ENCODE results near the gene RASGRF1. TPM values are rescaled to one million over a fixed set of nuclear protein-coding genes. Genes with fewer than 3 reads are reported as not detected.

The RASGRF1 gene
- total and polyA plus RNA-seq, 2 donors (not counting 1 experiment from before 2014, with no cell fraction given), result 0.09 TPM; not detected in 1

DNA sequence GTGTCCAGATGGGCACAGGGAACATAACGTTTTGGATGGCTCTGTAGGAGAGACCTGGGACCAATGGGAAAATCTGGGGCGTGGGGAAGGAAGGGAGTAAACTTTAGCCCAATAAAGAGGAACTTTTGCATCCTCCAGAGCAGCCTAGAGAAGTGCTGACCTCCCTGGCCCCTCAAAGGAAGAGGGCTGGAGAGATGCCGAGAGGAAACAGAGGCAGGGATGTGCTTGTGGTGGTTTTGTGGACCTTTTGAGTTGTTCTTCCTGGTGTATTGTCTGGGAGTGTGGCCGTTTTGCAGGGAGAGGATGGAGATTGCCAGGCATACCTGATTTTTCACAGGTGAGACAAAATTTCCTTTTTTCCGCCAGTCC lies 155.9 kb downstream of the RASGRF1 start:
- no peak for DNase-seq (ENCODE audit: low read depth in 2 of 2)
- no peak overlapping the region for H3K4me2 ChIP-seq (ENCODE audit: extremely low read depth, insufficient read depth, low read length)
- H4K20me1 ChIP-seq (ENCODE audit: control insufficient read depth, extremely low read depth, insufficient read depth, low read length), result no peaks in the 10 kb centered on the region
- H3K79me2 ChIP-seq (ENCODE audit: control insufficient read depth, insufficient read depth, low read length), result no peaks in the 10 kb centered on the region
- no peaks in the 10 kb centered on the region for H3K36me3 ChIP-seq (ENCODE audit: control insufficient read depth, insufficient read depth, low read length)
- no peak overlapping the region for H3K9ac ChIP-seq (ENCODE audit: insufficient read depth, low read length)
- TF ChIP-seq, protein P1, sequence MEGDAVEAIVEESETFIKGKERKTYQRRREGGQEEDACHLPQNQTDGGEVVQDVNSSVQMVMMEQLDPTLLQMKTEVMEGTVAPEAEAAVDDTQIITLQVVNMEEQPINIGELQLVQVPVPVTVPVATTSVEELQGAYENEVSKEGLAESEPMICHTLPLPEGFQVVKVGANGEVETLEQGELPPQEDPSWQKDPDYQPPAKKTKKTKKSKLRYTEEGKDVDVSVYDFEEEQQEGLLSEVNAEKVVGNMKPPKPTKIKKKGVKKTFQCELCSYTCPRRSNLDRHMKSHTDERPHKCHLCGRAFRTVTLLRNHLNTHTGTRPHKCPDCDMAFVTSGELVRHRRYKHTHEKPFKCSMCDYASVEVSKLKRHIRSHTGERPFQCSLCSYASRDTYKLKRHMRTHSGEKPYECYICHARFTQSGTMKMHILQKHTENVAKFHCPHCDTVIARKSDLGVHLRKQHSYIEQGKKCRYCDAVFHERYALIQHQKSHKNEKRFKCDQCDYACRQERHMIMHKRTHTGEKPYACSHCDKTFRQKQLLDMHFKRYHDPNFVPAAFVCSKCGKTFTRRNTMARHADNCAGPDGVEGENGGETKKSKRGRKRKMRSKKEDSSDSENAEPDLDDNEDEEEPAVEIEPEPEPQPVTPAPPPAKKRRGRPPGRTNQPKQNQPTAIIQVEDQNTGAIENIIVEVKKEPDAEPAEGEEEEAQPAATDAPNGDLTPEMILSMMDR (conservative IDR thresholded peaks at IDR 0.05 in 1 of 2, IDR thresholded peaks at IDR 0.05 in 1 of 2; ENCODE audit: low read depth in 1 of 2, low read length in 2 of 2), result no peak
- TF ChIP-seq EZH2 (IDR thresholded peaks at IDR 0.05; ENCODE audit: low read length, missing control alignments), result no peak
- peaks cover 12% of the 10 kb centered on the region for H3K4me1 ChIP-seq (ENCODE audit: control insufficient read depth, extremely low read depth, insufficient read depth, low read length)
- no peaks in the 10 kb centered on the region for H3K27me3 ChIP-seq (ENCODE audit: control insufficient read depth, insufficient read depth, low read length)
- H3K27ac ChIP-seq (ENCODE audit: insufficient read depth, low read length), result no peak overlapping the region
- no peaks in the 10 kb centered on the region for H3K9me3 ChIP-seq (ENCODE audit: control insufficient read depth, insufficient read depth, low read depth, low read length)
- no peak overlapping the region for H2AFZ ChIP-seq (ENCODE audit: low read length)
- H3K4me3 ChIP-seq (replicated peaks in 1 of 4; ENCODE audit: control extremely low read depth in 1 of 4, insufficient read depth in 1 of 4, low read depth in 3 of 4, low read length in 4 of 4), result no peak overlapping the region

DNA sequence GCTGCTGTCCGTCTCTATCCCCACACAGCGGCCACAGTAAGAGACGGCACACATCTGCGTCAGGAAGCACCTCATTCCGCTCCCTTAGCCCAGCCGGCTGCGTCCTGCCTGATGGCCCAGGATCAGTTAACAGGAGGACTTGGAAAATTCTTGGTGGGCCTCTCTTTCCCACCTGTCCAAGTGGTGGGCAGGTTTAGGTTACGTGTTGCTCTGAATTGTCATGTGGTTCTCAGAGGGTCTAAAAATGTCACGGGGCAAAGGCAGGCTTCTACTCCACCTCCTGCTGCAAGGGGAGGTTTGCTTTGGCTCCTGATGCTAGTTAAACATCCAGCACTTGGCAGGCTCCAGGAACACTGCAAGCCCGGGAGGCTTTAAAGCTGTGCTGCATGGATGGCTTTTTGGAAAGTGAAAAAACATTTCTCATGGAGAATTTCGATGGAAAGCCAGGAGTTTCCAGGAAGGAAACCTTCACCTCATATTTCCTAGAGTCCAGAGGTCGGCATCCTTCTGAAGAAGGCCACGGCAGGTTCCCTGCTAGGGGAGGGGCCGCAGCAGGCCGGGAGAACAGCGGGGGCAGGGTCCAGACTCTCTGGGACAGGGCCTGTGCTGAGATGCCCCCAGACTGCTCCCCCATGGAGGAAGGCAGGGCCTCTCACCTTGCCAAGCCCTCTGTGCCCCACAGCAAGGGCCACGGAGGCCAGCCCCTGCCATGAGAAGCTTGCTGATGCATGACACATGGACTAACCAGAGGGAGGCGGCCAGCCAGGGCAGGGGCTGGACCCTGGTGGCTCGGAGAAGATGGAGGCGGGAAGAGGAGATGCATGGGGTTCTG lies 156.5 kb downstream of the RASGRF1 start:
- no peak overlapping the region for H3K27ac ChIP-seq (ENCODE audit: insufficient read depth, low read length)
- no peaks in the 10 kb centered on the region for H3K36me3 ChIP-seq (ENCODE audit: control insufficient read depth, insufficient read depth, low read length)
- H3K4me3 ChIP-seq (replicated peaks in 1 of 4; ENCODE audit: control extremely low read depth in 1 of 4, insufficient read depth in 1 of 4, low read depth in 3 of 4, low read length in 4 of 4), result no peak overlapping the region
- H3K4me2 ChIP-seq (ENCODE audit: extremely low read depth, insufficient read depth, low read length), result no peak overlapping the region
- H2AFZ ChIP-seq (ENCODE audit: low read length), result no peak overlapping the region
- TF ChIP-seq EZH2 (IDR thresholded peaks at IDR 0.05; ENCODE audit: low read length, missing control alignments), result no peak
- TF ChIP-seq, protein P1 (conservative IDR thresholded peaks at IDR 0.05 in 1 of 2, IDR thresholded peaks at IDR 0.05 in 1 of 2; ENCODE audit: low read depth in 1 of 2, low read length in 2 of 2), result peak in 1 of 2 donors; percentile 13
- peaks cover 12% of the 10 kb centered on the region for H3K4me1 ChIP-seq (ENCODE audit: control insufficient read depth, extremely low read depth, insufficient read depth, low read length)
- no peaks in the 10 kb centered on the region for H3K9me3 ChIP-seq (ENCODE audit: control insufficient read depth, insufficient read depth, low read depth, low read length)
- H4K20me1 ChIP-seq (ENCODE audit: control insufficient read depth, extremely low read depth, insufficient read depth, low read length), result no peaks in the 10 kb centered on the region
- peak; percentile 35 for DNase-seq (ENCODE audit: low read depth in 2 of 2)
- H3K27me3 ChIP-seq (ENCODE audit: control insufficient read depth, insufficient read depth, low read length), result no peaks in the 10 kb centered on the region
- no peaks in the 10 kb centered on the region for H3K79me2 ChIP-seq (ENCODE audit: control insufficient read depth, insufficient read depth, low read length)
- H3K9ac ChIP-seq (ENCODE audit: insufficient read depth, low read length), result no peak overlapping the region

DNA sequence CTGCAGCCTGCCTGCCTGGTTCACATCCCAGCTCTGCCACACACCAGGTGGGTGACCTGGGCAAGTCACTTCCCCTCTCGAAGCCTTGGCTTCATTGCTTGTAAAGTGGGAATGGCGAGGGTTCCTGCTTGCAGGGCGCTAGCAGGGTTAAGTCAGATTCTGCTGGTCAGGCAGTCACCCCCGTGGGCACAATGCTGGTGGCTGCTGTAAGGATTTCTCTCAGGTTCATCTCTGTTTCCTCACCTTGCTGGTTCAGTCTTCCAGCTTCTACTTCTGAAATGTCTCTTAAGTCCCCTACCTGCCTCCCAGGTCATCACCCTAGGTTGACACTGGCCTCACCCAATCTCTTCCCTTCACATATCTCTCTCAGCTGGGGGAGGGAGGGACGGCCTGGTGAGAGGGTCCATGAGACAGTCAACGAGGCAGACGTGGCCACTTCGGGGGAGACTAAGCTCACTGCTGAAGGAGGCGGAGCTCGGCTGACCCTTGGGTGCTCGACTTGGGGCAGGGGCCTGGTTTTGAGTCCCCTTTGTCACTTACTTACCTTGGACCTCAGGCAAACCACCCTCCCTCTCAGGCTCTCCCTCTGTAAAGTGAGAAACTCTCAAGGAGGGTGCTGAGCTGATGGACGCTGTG lies 157.3 kb downstream of the RASGRF1 start:
- Histone ChIP-seq H3K36me3 (ENCODE audit: control insufficient read depth, insufficient read depth, low read length) (no peaks in the 10 kb centered on the region), H3K9me3 (ENCODE audit: control insufficient read depth, insufficient read depth, low read depth, low read length) (no peaks in the 10 kb centered on the region), H3K27me3 (ENCODE audit: control insufficient read depth, insufficient read depth, low read length) (no peaks in the 10 kb centered on the region), H3K4me1 (ENCODE audit: control insufficient read depth, extremely low read depth, insufficient read depth, low read length) (peaks cover 12% of the 10 kb centered on the region), H3K9ac (ENCODE audit: insufficient read depth, low read length) (no peak overlapping the region), H3K79me2 (ENCODE audit: control insufficient read depth, insufficient read depth, low read length) (no peaks in the 10 kb centered on the region), H2AFZ (ENCODE audit: low read length) (no peak overlapping the region), H3K4me3 (replicated peaks in 1 of 4; ENCODE audit: control extremely low read depth in 1 of 4, insufficient read depth in 1 of 4, low read depth in 3 of 4, low read length in 4 of 4) (no peak overlapping the region), H3K4me2 (ENCODE audit: extremely low read depth, insufficient read depth, low read length) (no peak overlapping the region), H4K20me1 (ENCODE audit: control insufficient read depth, extremely low read depth, insufficient read depth, low read length) (no peaks in the 10 kb centered on the region), H3K27ac (ENCODE audit: insufficient read depth, low read length) (no peak overlapping the region)
- TF ChIP-seq, protein P1 (conservative IDR thresholded peaks at IDR 0.05 in 1 of 2, IDR thresholded peaks at IDR 0.05 in 1 of 2; ENCODE audit: low read depth in 1 of 2, low read length in 2 of 2), result no peak
- TF ChIP-seq EZH2 (IDR thresholded peaks at IDR 0.05; ENCODE audit: low read length, missing control alignments), result no peak
- no peak for DNase-seq (ENCODE audit: low read depth in 2 of 2)
